Tibial nerve (tissue), 3 donors: Measurements from ENCODE around the gene MACROH2A2.

Experiments used
- POLR2A ChIP-seq, 2 donors: fragments of 450-650 bp; IDR thresholded peaks; one replicate each; pipeline ENCODE4 v1.6.1; 2017; ENCODE audit warnings: antibody characterized with exemption in 2 of 2, mild to moderate bottlenecking in 2 of 2, moderate library complexity in 2 of 2
- TF ChIP-seq, protein P1 (sequence below), 5 experiments: fragments of 200-600 bp in 3 of 5; fragments of 450-650 bp in 2 of 5; sonication (generic) in 3 of 5; IDR thresholded peaks; one replicate each; pipeline ENCODE4 v1.5.1; 2016 to 2019; ENCODE audit warnings: antibody characterized with exemption in 5 of 5, mild to moderate bottlenecking in 3 of 5, moderate library complexity in 2 of 5

DNA sequence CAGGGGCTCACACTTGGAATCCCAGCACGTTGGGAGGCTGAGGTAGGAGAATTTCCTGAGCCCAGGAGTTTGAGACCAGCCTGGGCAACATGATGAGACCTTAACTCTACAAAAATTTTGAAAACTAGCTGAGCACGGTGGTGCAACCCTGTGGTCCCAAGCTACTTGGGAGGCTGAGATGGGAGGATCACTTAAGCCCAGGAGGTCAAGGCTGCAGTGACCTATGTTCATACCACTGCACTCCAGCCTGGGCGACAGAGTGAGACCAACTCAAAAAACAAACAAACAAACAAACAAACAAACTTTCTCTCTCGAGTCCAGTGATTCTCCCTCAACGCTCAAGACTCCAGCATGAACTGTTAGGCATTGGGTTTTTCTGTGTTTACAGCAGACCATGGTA is 95.9 kb downstream of the MACROH2A2 start:
- no peak for TF ChIP-seq POLR2A (IDR thresholded peaks at IDR 0.05)
- TF ChIP-seq, protein P1, sequence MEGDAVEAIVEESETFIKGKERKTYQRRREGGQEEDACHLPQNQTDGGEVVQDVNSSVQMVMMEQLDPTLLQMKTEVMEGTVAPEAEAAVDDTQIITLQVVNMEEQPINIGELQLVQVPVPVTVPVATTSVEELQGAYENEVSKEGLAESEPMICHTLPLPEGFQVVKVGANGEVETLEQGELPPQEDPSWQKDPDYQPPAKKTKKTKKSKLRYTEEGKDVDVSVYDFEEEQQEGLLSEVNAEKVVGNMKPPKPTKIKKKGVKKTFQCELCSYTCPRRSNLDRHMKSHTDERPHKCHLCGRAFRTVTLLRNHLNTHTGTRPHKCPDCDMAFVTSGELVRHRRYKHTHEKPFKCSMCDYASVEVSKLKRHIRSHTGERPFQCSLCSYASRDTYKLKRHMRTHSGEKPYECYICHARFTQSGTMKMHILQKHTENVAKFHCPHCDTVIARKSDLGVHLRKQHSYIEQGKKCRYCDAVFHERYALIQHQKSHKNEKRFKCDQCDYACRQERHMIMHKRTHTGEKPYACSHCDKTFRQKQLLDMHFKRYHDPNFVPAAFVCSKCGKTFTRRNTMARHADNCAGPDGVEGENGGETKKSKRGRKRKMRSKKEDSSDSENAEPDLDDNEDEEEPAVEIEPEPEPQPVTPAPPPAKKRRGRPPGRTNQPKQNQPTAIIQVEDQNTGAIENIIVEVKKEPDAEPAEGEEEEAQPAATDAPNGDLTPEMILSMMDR (IDR thresholded peaks at IDR 0.05) = no peak
